Fibroblast of the aortic adventitia (primary cell): ENCODE measurements around the gene ADARB2. TPM values are rescaled to one million over a fixed set of nuclear protein-coding genes. Genes with fewer than 3 reads are reported as not detected.

Experiments used
- DNase-seq: peaks from one replicate; pipeline ENCODE4 v3.0.0-alpha.2; 2010; ENCODE audit warnings: low read depth
- H3K4me3 ChIP-seq: 2 replicates; pipeline ENCODE4 v1.5.1; 2011; ENCODE audit warnings: low read depth, mild to moderate bottlenecking, control low read depth, low read length, moderate library complexity
- CTCF ChIP-seq: IDR thresholded peaks from 2 replicates; pipeline ENCODE4 v1.5.1; 2011; ENCODE audit warnings: mild to moderate bottlenecking, low read length, control low read depth, inconsistent platforms; ENCODE audit not compliant: insufficient read depth
- total RNA-seq: library from RNA; depleted of rRNA; stranded (reverse); fragments of >200 nt; gene quantifications from 2 replicates; pipeline ENCODE4 v1.2.3, GENCODE V29; 2012; ENCODE audit warnings: low replicate concordance

The ADARB2 gene
- total RNA-seq, 1 donor: not detected

- no peak for DNase-seq
- no peak overlapping the region for H3K4me3 ChIP-seq
- TF ChIP-seq CTCF: no peak
Measured at GRCh38 chr10:1182280-1183032, 554.9 kb downstream of the ADARB2 start.

DNA sequence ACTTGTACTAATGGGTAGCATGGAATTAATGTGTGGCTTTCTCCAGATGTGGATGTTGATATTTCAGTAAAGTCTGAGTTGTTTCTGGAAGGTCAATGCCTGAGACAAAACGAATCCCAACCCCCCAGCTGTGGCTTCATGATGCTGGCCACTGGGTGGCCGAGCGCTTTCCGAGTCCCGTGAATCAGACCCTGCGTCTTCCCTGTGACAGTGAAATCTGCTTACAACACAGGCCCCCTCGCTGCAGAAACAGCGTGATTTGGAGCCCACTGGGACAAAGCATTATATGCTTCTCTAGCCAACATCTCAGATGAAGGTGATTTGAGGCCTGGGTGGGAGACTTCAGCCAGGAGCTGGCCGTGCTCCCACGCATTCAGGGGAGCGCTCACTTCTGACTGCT, 556.5 kb downstream of the ADARB2 start:
- TF ChIP-seq CTCF: no peak
- no peak overlapping the region for H3K4me3 ChIP-seq
- no peak for DNase-seq

- no peak for DNase-seq
- no peak for TF ChIP-seq CTCF
- no peak overlapping the region for H3K4me3 ChIP-seq
Measured at GRCh38 chr10:1180071-1180730, 557.1 kb downstream of the ADARB2 start.

GRCh38 chr10:1179346-1180070, 557.8 kb downstream of the ADARB2 start:
- TF ChIP-seq CTCF: no peak
- DNase-seq: no peak

GRCh38 chr10:1178506-1178905, 558.8 kb downstream of the ADARB2 start:
- no peak for TF ChIP-seq CTCF
- no peak overlapping the region for H3K4me3 ChIP-seq
- DNase-seq: no peak

More at GRCh38 chr10:1179346-1180070, 557.8 kb downstream of the ADARB2 start:
- H3K4me3 ChIP-seq: no peak overlapping the region

DNA sequence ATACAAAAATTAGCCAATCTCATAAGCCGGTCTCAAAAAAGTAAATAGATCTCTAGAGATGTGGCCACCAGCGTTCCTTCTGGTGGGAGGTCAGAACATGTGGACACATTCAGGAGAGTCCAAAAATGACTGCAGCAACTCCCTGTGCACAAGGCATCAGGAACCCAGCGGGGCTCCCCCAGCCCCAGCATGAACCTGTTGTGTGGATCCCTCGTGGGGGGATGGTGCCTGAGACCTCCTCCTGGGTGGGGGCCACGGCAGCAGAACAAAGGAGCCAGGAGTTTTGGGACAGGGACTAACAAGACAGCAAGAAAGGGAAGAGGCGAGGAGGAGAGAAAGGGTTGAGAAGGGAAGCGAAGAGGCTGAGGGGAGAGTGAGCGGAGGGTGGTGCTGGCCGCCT, 559.4 kb downstream of the ADARB2 start:
- no peak for DNase-seq
- H3K4me3 ChIP-seq: no peak overlapping the region
- TF ChIP-seq CTCF: no peak
